SU-DHL-6 (cell line): ENCODE data around the gene ATRIP.

Experiments used
- EZH2phosphoT487 ChIP-seq: fragments of 200-600 bp; sonication (generic), shearing (Covaris generic); conservative IDR thresholded peaks from 2 replicates; pipeline ENCODE4 v1.6.1; 2018; ENCODE audit warnings: mild to moderate bottlenecking, antibody characterized with exemption, low read length, moderate library complexity, mixed read lengths
- TF ChIP-seq, protein P1 (sequence below): fragments of 200-600 bp; sonication (generic); IDR thresholded peaks from one replicate; pipeline ENCODE4 v1.5.1; 2017; ENCODE audit warnings: antibody characterized with exemption, mild to moderate bottlenecking, low read length, moderate library complexity; ENCODE audit not compliant: insufficient read depth, poor library complexity, severe bottlenecking

DNA sequence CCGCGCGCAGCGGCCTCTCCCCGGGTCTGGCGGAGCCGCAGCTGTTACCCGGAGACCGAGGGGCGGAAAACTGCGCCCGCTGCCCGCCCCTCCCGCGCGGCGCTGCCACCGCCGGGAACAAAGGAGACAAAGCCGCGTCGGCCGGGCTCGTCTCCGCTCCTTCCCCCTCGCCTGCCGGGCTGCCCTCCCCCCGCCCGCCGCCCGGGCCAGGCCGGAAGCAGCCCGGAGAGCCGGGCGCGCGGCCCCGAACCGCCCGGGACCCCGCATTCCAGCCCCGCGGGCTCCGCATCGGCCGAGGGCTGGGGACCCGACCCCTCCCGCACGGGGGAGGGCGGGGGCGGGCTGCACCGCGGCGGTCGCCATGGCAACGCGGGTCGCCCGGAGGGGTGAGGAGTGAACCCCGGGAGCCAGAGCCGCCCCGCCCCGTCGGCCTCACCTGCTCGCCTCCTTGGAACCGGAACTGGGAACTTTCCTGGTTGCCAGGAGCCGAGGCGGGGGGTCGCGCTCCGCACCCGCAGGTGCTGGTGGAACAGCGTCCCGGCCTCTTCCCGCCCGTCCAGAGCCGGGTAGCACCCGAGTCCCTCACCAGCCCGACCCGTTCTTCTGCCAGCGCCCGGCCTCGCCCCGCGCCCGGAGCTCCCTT, 17.1 kb upstream of the ATRIP start:
- TF ChIP-seq, protein P1, sequence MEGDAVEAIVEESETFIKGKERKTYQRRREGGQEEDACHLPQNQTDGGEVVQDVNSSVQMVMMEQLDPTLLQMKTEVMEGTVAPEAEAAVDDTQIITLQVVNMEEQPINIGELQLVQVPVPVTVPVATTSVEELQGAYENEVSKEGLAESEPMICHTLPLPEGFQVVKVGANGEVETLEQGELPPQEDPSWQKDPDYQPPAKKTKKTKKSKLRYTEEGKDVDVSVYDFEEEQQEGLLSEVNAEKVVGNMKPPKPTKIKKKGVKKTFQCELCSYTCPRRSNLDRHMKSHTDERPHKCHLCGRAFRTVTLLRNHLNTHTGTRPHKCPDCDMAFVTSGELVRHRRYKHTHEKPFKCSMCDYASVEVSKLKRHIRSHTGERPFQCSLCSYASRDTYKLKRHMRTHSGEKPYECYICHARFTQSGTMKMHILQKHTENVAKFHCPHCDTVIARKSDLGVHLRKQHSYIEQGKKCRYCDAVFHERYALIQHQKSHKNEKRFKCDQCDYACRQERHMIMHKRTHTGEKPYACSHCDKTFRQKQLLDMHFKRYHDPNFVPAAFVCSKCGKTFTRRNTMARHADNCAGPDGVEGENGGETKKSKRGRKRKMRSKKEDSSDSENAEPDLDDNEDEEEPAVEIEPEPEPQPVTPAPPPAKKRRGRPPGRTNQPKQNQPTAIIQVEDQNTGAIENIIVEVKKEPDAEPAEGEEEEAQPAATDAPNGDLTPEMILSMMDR = no peak
- no peak for TF ChIP-seq EZH2phosphoT487
